Loucy (cell line): ENCODE data around the gene SNX25.

Source experiments
- EZH2phosphoT487 ChIP-seq: fragments of 200-600 bp; IDR thresholded peaks from 2 replicates; pipeline ENCODE4 v1.6.1; 2018; ENCODE audit warnings: antibody characterized with exemption, mild to moderate bottlenecking, moderate library complexity, borderline replicate concordance
- TF ChIP-seq, protein P1 (sequence below): fragments of 200-600 bp; sonication (generic); conservative IDR thresholded peaks from 2 replicates; pipeline ENCODE4 v1.5.1; 2014; ENCODE audit warnings: mild to moderate bottlenecking, antibody characterized with exemption, low read length

GRCh38 chr4:185217408-185217975 lies 8.1 kb downstream of the SNX25 start:
- TF ChIP-seq, protein P1, sequence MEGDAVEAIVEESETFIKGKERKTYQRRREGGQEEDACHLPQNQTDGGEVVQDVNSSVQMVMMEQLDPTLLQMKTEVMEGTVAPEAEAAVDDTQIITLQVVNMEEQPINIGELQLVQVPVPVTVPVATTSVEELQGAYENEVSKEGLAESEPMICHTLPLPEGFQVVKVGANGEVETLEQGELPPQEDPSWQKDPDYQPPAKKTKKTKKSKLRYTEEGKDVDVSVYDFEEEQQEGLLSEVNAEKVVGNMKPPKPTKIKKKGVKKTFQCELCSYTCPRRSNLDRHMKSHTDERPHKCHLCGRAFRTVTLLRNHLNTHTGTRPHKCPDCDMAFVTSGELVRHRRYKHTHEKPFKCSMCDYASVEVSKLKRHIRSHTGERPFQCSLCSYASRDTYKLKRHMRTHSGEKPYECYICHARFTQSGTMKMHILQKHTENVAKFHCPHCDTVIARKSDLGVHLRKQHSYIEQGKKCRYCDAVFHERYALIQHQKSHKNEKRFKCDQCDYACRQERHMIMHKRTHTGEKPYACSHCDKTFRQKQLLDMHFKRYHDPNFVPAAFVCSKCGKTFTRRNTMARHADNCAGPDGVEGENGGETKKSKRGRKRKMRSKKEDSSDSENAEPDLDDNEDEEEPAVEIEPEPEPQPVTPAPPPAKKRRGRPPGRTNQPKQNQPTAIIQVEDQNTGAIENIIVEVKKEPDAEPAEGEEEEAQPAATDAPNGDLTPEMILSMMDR: no peak
- TF ChIP-seq EZH2phosphoT487: no peak
